Stimulated activated CD8-positive, alpha-beta memory T cell treated with anti-CD3 and anti-CD28 coated beads, Interleukin-12 subunit alpha, Interleukin-12 subunit beta, amount 100 ng/mL, for 24 hours (primary cell): ENCODE results near the gene NOTCH3.

ENCODE experiments used
- DNase-seq: peaks from one replicate; pipeline ENCODE4 v3.0.0-alpha.2; 2020; ENCODE audit errors: extremely low read depth

NOTCH3 gene

GRCh38 chr19:15161028-15161984 is 39.5 kb downstream of the NOTCH3 start:
- DNase-seq, result no peak

GRCh38 chr19:15159251-15159650 is 41.5 kb downstream of the NOTCH3 start:
- DNase-seq, result no peak

GRCh38 chr19:15156391-15156790 is 44.4 kb downstream of the NOTCH3 start:
- no peak for DNase-seq

- DNase-seq, result no peak
These were observed 45.5 kb downstream of the NOTCH3 start for GRCh38 chr19:15155296-15155695.

GRCh38 chr19:15154002-15154612 is 46.7 kb downstream of the NOTCH3 start:
- no peak for DNase-seq

GRCh38 chr19:15149737-15150136 is 51.1 kb downstream of the NOTCH3 start:
- DNase-seq, result no peak

- no peak for DNase-seq
These were observed 53.7 kb downstream of the NOTCH3 start for GRCh38 chr19:15147090-15147489.

GRCh38 chr19:15144046-15144646 is 56.6 kb downstream of the NOTCH3 start:
- no peak for DNase-seq

GRCh38 chr19:15142313-15142712 is 58.5 kb downstream of the NOTCH3 start:
- DNase-seq, result no peak

GRCh38 chr19:15141143-15141542 is 59.7 kb downstream of the NOTCH3 start:
- no peak for DNase-seq

- no peak for DNase-seq
These were observed 62.4 kb downstream of the NOTCH3 start for GRCh38 chr19:15138427-15138826.

GRCh38 chr19:15137777-15138176 is 63.0 kb downstream of the NOTCH3 start:
- DNase-seq, result no peak

- no peak for DNase-seq
These were observed 64.4 kb downstream of the NOTCH3 start for GRCh38 chr19:15136234-15136954.

GRCh38 chr19:15129856-15130585 is 70.8 kb downstream of the NOTCH3 start:
- DNase-seq, result no peak

GRCh38 chr19:15128162-15128770 is 72.5 kb downstream of the NOTCH3 start:
- DNase-seq, result no peak

- no peak for DNase-seq
These were observed 74.5 kb downstream of the NOTCH3 start for GRCh38 chr19:15126131-15126910.

- peak; percentile 97 for DNase-seq
These were observed 75.3 kb downstream of the NOTCH3 start for GRCh38 chr19:15125232-15126067.

- DNase-seq, result no peak
These were observed 76.1 kb downstream of the NOTCH3 start for GRCh38 chr19:15124572-15125231.

- DNase-seq, result no peak
These were observed 76.9 kb downstream of the NOTCH3 start for GRCh38 chr19:15123900-15124299.
